Astrocyte of the hippocampus (primary cell): Measurements from ENCODE around the gene MUC12.

ENCODE experiments used
- DNase-seq: peaks from one replicate; pipeline ENCODE4 v3.0.0; 2011; ENCODE audit warnings: low read depth, low spot score

MUC12 gene

GRCh38 chr7:100952641-100953040, 16.7 kb upstream of the MUC12 start:
- DNase-seq: no peak

GRCh38 chr7:100957832-100958421, 11.4 kb upstream of the MUC12 start:
- DNase-seq: no peak

GRCh38 chr7:100959894-100960293, 9.5 kb upstream of the MUC12 start:
- no peak for DNase-seq

GRCh38 chr7:100962537-100962936, 6.8 kb upstream of the MUC12 start:
- DNase-seq: no peak

GRCh38 chr7:100963386-100963785, 6.0 kb upstream of the MUC12 start:
- no peak for DNase-seq

GRCh38 chr7:100963874-100964273, 5.5 kb upstream of the MUC12 start:
- DNase-seq: no peak

GRCh38 chr7:100964630-100965029, 4.7 kb upstream of the MUC12 start:
- no peak for DNase-seq

GRCh38 chr7:100965045-100965722, 4.2 kb upstream of the MUC12 start:
- no peak for DNase-seq

- DNase-seq: peak; percentile 82
Observed at GRCh38 chr7:100965723-100966541, 3.4 kb upstream of the MUC12 start.

GRCh38 chr7:100966542-100967291, 2.6 kb upstream of the MUC12 start:
- no peak for DNase-seq

- no peak for DNase-seq
Observed at GRCh38 chr7:100967292-100967863, 2.0 kb upstream of the MUC12 start.

- no peak for DNase-seq
Observed at GRCh38 chr7:100968031-100968430, 1.3 kb upstream of the MUC12 start.

GRCh38 chr7:100968650-100969049, 715 bp upstream of the MUC12 start:
- no peak for DNase-seq

- no peak for DNase-seq
Observed at GRCh38 chr7:100971111-100972001, 2.0 kb downstream of the MUC12 start.

GRCh38 chr7:100972002-100972347, 2.6 kb downstream of the MUC12 start:
- DNase-seq: no peak

- DNase-seq: no peak
Observed at GRCh38 chr7:100974021-100974420, 4.7 kb downstream of the MUC12 start.

- no peak for DNase-seq
Observed at GRCh38 chr7:100975371-100975821, 6.0 kb downstream of the MUC12 start.

GRCh38 chr7:100978300-100978699, 8.9 kb downstream of the MUC12 start:
- no peak for DNase-seq

- peak; percentile 79 for DNase-seq
Observed at GRCh38 chr7:100983451-100984187, 14.3 kb downstream of the MUC12 start.
